IMR-90 (cell line): ENCODE data around the gene SPDEF.

ENCODE experiments used
- CEBPB ChIP-seq: IDR thresholded peaks from 2 replicates; pipeline ENCODE4 v1.6.1; 2012; ENCODE audit warnings: low read depth, low read length, improper control_type of control experiment
- CHD1 ChIP-seq: IDR thresholded peaks from 2 replicates; pipeline ENCODE4 v1.6.1; 2012; ENCODE audit warnings: low read depth, low read length, improper control_type of control experiment
- CTCF ChIP-seq: conservative IDR thresholded peaks from 2 replicates; pipeline ENCODE4 v1.5.1; 2012; ENCODE audit warnings: mild to moderate bottlenecking, low read depth, low read length, improper control_type of control experiment
- ELK1 ChIP-seq: fragments of 150-350 bp; IDR thresholded peaks from 2 replicates; pipeline ENCODE4 v1.6.1; 2016; ENCODE audit warnings: low read depth, mild to moderate bottlenecking, low read length, moderate library complexity, borderline replicate concordance
- FOS ChIP-seq: fragments of 150-350 bp; IDR thresholded peaks from 2 replicates; pipeline ENCODE4 v1.6.1; 2016; ENCODE audit warnings: low read depth, low read length
- MXI1 ChIP-seq: IDR thresholded peaks from 2 replicates; pipeline ENCODE4 v1.6.1; 2012; ENCODE audit warnings: low read depth, mild to moderate bottlenecking, low read length, moderate library complexity, borderline replicate concordance
- NFE2L2 ChIP-seq: fragments of 150-350 bp; IDR thresholded peaks from 2 replicates; pipeline ENCODE4 v1.6.1; 2016; ENCODE audit warnings: low read depth, mild to moderate bottlenecking, low read length
- POLR2A ChIP-seq: IDR thresholded peaks from 2 replicates; pipeline ENCODE4 v1.6.1; 2012; ENCODE audit warnings: mild to moderate bottlenecking, low read depth, low read length
- RAD21 ChIP-seq: IDR thresholded peaks from 2 replicates; pipeline ENCODE4 v1.6.1; 2012; ENCODE audit warnings: low read length, improper control_type of control experiment
- RCOR1 ChIP-seq: IDR thresholded peaks from 2 replicates; pipeline ENCODE4 v1.6.1; 2012; ENCODE audit warnings: mild to moderate bottlenecking, low read length, improper control_type of control experiment; ENCODE audit not compliant: insufficient replicate concordance
- SMC3 ChIP-seq: fragments of 150-350 bp; IDR thresholded peaks from 2 replicates; pipeline ENCODE4 v1.6.1; 2016; ENCODE audit warnings: low read depth, mild to moderate bottlenecking, antibody characterized with exemption, low read length, moderate library complexity
- USF2 ChIP-seq: fragments of 150-350 bp; IDR thresholded peaks from 2 replicates; pipeline ENCODE4 v1.6.1; 2017; ENCODE audit warnings: mild to moderate bottlenecking, antibody characterized with exemption, low read length, low read depth

- no peak for TF ChIP-seq CEBPB
- TF ChIP-seq CTCF, result no peak
- TF ChIP-seq FOS, result no peak
- no peak for TF ChIP-seq ELK1
- no peak for TF ChIP-seq CHD1
- TF ChIP-seq MXI1, result no peak
- no peak for TF ChIP-seq POLR2A
- TF ChIP-seq SMC3, result no peak
- TF ChIP-seq NFE2L2, result no peak
- no peak for TF ChIP-seq USF2
- TF ChIP-seq RCOR1, result no peak
- no peak for TF ChIP-seq RAD21
Observed at GRCh38 chr6:34573567-34574183, 17.5 kb upstream of the SPDEF start.
